Ascending aorta (tissue), 2 donors: ENCODE data around the gene CLCA4. TPM values are rescaled to one million over a fixed set of nuclear protein-coding genes. Genes with fewer than 3 reads are reported as not detected.

Experiments
- DNase-seq, 2 donors: peaks; one replicate each; pipeline ENCODE4 v3.0.0-alpha.2; 2019; ENCODE audit warnings: low spot score in 2 of 2
- H3K27ac ChIP-seq, 2 donors: fragments of 200-600 bp; sonication (generic); one replicate each; pipeline ENCODE4 v1.5.1; 2016 to 2017; ENCODE audit warnings: mild to moderate bottlenecking in 1 of 2
- H3K27me3 ChIP-seq: fragments of 200-600 bp; sonication (generic); one replicate; pipeline ENCODE4 v1.5.1; 2017
- H3K36me3 ChIP-seq, 2 donors: fragments of 200-600 bp; sonication (generic); one replicate each; pipeline ENCODE4 v1.5.1; 2016
- H3K4me1 ChIP-seq, 2 donors: fragments of 200-600 bp; sonication (generic); one replicate each; pipeline ENCODE4 v1.5.1; 2016 to 2017; ENCODE audit warnings: mild to moderate bottlenecking in 1 of 2
- H3K4me3 ChIP-seq, 2 donors: fragments of 200-600 bp; sonication (generic); one replicate each; pipeline ENCODE4 v1.5.1; 2016 to 2017; ENCODE audit warnings: mild to moderate bottlenecking in 1 of 2
- H3K9me3 ChIP-seq, 2 donors: fragments of 200-600 bp; sonication (generic); one replicate each; pipeline ENCODE4 v1.5.1; 2016
- intact Hi-C: fragments of 100-400 bp; cut with DNase I; formaldehyde crosslinking; loops from one replicate; pipeline ENCODE4 v1.15.1; 2023
- total RNA-seq: library from RNA; depleted of rRNA; stranded (reverse); fragments of >200 nt; gene quantifications from one replicate; pipeline ENCODE4 v1.1.0, GENCODE V29; 2016
- TF ChIP-seq, protein P1 (sequence below), 3 experiments: fragments of 200-600 bp in 2 of 3; fragments of 450-650 bp in 1 of 3; sonication (generic) in 2 of 3; IDR thresholded peaks; one replicate each; pipeline ENCODE4 v1.5.1; 2016 to 2019; ENCODE audit warnings: antibody characterized with exemption in 3 of 3, mild to moderate bottlenecking in 1 of 3, moderate library complexity in 1 of 3

Gene CLCA4
- total RNA-seq, 1 donor from 2014 or later = not detected

DNA sequence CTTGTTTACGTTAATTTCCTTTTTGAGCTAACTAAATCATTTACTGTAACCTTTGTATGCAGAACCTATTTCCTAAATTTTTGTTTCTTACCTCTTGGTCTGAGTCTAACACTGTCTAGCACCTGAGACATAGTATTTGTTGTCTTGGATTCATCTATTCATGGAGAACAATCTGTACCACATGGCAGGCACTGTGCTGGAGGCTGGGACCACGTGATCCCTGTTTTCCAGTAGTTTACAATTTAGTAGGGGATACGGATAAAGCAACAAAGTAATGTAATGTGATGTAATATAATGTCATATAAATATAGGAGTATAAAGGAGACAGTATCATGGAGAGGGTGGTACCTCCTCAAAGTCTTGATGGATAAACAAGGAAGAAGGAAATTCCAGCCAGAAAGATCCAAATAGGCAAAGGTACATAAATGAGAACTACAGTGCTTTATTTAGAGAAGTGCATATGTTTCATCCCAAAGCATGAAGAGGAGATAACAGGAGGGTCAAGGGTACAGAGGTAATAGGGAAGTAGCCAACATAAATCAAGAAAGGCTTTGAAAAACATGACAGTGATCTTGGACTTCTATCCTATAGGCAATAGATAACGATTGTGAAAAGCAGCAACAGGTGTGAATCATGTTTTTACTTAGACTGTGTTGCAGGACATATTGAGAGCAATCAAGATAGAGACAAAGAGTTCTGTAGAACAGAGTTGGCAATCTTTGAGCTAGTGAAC is 25.9 kb upstream of the CLCA4 start:
- Histone ChIP-seq H3K27ac (no peak overlapping the region), H3K4me1 (no peaks in the 10 kb centered on the region), H3K4me3 (no peak overlapping the region), H3K36me3 (no peaks in the 10 kb centered on the region), H3K9me3 (no peaks in the 10 kb centered on the region), H3K27me3 (no peaks in the 10 kb centered on the region)
- no peak for DNase-seq
- TF ChIP-seq, protein P1, sequence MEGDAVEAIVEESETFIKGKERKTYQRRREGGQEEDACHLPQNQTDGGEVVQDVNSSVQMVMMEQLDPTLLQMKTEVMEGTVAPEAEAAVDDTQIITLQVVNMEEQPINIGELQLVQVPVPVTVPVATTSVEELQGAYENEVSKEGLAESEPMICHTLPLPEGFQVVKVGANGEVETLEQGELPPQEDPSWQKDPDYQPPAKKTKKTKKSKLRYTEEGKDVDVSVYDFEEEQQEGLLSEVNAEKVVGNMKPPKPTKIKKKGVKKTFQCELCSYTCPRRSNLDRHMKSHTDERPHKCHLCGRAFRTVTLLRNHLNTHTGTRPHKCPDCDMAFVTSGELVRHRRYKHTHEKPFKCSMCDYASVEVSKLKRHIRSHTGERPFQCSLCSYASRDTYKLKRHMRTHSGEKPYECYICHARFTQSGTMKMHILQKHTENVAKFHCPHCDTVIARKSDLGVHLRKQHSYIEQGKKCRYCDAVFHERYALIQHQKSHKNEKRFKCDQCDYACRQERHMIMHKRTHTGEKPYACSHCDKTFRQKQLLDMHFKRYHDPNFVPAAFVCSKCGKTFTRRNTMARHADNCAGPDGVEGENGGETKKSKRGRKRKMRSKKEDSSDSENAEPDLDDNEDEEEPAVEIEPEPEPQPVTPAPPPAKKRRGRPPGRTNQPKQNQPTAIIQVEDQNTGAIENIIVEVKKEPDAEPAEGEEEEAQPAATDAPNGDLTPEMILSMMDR (IDR thresholded peaks at IDR 0.05) = no peak
- intact Hi-C loops = no loop called here

DNA sequence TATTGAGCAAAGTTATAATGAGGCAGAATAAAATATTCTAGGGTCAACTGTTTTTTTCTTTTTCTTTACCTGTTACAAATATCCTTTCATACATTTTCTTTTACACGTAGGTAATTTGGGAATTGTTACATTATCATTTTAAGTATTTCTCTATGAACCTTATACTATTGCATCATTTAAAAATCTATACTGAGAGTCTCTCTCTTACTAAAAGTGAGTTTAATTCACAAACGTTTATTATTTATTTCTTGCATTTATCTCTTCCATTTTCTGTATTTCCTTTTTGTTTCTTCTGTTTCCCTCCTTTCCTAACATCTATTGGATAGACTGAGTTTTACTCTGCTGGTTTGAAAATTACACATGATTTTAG is 25.4 kb upstream of the CLCA4 start:
- no peak overlapping the region for H3K27ac ChIP-seq
- intact Hi-C loops = no loop called here

DNA sequence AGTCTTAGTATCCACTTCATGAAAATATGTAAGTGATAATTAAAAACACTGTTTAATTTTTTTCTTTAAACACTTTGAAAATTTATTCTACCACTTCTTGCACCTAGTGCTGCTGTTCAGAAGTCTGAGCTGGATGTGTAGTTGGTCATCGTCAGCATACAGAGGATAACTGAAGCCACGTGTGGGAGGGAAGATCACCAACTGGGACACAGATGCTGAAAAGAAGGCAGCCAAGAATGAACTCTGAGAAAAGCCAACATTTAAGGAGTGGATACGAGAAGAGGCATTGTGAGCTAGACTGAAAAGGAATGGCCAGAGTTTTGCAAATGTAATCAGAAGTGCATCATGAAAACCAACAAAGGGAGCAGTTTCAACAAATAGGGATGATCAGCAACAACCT is 24.6 kb upstream of the CLCA4 start:
- Histone ChIP-seq H3K36me3 (no peaks in the 10 kb centered on the region), H3K27ac (no peak overlapping the region), H3K27me3 (no peaks in the 10 kb centered on the region), H3K9me3 (no peaks in the 10 kb centered on the region), H3K4me3 (no peak overlapping the region), H3K4me1 (no peaks in the 10 kb centered on the region)
- no peak for DNase-seq
- intact Hi-C loops = no loop called here
- TF ChIP-seq, protein P1 (IDR thresholded peaks at IDR 0.05) = no peak

More for the DNA sequence above, 25.4 kb upstream of the CLCA4 start:
- Histone ChIP-seq H3K4me1 (no peaks in the 10 kb centered on the region), H3K9me3 (no peaks in the 10 kb centered on the region), H3K36me3 (no peaks in the 10 kb centered on the region), H3K27me3 (no peaks in the 10 kb centered on the region), H3K4me3 (no peak overlapping the region)
- no peak for DNase-seq
- TF ChIP-seq, protein P1 (IDR thresholded peaks at IDR 0.05) = no peak

DNA sequence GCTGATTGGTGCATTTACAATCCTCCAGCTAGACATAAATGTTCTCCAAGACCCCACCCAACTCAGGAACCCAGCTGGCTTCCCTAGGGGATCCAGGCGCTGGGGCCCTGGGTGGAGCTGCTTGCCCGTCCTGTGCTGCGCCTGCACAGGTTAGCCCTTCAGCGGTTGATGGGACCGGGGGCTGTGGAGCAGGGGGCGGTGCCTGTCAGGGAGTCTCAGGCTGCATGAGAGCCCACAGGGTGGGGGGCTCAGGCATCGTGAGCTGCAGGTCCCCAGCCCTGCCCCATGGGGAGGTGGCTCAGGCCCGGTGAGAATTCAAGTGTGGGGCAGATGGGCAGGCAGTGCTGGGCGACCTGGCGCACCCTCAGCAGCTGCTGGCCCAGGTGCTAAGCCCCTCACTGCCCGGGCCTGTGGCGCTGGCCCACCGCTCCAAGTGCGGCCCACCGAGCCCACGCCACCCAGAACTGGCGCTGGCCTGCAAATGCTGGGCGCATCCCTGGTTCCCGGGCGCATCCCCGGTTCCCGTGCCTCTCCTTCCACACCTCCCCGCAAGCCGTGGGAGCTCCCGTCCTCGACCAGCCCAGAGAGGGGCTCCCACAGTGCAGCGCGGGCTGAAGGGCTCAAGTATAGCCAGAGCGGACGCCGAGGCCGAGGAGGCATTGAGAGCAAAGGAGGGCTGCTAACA is 23.1 kb upstream of the CLCA4 start:
- H3K27me3 ChIP-seq = no peaks in the 10 kb centered on the region
- H3K4me1 ChIP-seq = no peaks in the 10 kb centered on the region
- DNase-seq = no peak
- H3K36me3 ChIP-seq = no peaks in the 10 kb centered on the region
- no peak overlapping the region for H3K27ac ChIP-seq
- H3K9me3 ChIP-seq = no peaks in the 10 kb centered on the region
- intact Hi-C loops = no loop called here
- TF ChIP-seq, protein P1 (IDR thresholded peaks at IDR 0.05) = no peak
- H3K4me3 ChIP-seq = no peak overlapping the region

DNA sequence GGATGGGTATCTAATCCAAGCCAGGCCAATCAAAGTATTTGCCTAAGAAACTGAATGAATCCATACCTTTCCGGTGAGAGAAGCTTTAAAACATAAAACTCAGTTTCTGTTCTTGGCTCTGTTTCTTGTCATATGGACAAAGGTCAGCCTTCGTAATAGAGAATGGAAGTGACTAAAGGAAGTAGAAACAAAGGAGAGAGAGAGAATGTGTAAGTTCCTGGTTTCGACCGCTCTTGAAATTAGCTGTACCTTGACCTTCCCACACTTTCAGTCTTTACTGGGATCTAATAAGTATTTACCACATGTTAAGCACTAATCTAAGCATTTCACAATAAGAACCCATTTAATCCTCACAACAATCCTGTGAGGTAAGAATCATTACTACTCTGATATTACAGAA is 19.6 kb upstream of the CLCA4 start:
- no peak for DNase-seq
- intact Hi-C loops = no loop called here
- TF ChIP-seq, protein P1 (IDR thresholded peaks at IDR 0.05) = no peak
- Histone ChIP-seq H3K27ac (no peak overlapping the region), H3K36me3 (no peaks in the 10 kb centered on the region), H3K4me1 (no peaks in the 10 kb centered on the region), H3K9me3 (no peaks in the 10 kb centered on the region), H3K27me3 (no peaks in the 10 kb centered on the region), H3K4me3 (no peak overlapping the region)
